ENCODE measurements around the gene DDI2.
"Not testable (repeated sequence)": the region's sequence is repeated elsewhere in the genome, so short reads cannot be mapped to it uniquely, and the experiment has no call there.

Gene DDI2

GRCh38 chr1:15637826-15638225 lies 20.6 kb downstream of the DDI2 start:
- DNase-seq: no peak

- DNase-seq: no peak
These were observed 22.0 kb downstream of the DDI2 start for GRCh38 chr1:15639262-15639661.

- no peak for DNase-seq
These were observed 22.7 kb downstream of the DDI2 start for GRCh38 chr1:15639931-15640330.

DNA sequence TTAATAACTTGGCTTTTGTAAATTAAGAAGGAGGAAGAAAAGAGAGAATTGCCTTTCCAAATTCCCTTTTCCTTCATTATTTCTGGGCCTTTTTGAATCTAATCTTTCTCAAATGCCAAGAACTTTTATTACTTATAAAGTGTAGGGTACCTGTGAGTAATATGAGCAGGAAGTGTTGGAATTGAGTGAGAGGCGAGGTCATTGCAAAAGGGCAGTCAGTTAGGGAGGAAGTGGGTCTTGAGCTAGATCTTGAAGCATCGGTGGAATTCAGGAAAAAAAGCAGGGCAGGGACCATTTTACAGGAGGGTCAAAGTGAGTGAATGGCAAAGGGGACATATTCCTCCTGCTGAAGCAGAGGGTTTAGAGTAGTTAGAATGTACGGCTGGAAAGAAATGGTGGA lies 23.4 kb downstream of the DDI2 start:
- no peak for DNase-seq

DNA sequence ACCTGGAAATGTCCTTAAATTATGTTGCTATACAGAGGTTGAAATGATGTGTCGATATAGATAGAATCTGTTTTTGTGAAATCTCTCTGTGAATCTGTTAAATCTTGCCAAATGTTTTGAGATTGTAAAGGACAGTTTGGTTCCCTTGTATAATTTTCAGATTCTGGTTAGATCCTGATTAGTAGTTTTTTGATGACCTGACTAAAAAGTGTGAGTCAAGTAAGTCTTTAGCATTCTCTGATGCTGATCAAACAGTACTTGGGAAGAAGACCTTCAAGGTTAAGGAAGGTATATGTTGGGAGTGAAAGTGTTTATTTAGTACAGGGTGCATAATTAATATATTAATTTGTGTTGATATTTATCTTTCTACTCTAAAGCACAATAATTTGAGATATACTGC lies 32.7 kb downstream of the DDI2 start:
- no peak for DNase-seq

- DNase-seq: no peak
These were observed 33.2 kb downstream of the DDI2 start for GRCh38 chr1:15650433-15650832.

DNA sequence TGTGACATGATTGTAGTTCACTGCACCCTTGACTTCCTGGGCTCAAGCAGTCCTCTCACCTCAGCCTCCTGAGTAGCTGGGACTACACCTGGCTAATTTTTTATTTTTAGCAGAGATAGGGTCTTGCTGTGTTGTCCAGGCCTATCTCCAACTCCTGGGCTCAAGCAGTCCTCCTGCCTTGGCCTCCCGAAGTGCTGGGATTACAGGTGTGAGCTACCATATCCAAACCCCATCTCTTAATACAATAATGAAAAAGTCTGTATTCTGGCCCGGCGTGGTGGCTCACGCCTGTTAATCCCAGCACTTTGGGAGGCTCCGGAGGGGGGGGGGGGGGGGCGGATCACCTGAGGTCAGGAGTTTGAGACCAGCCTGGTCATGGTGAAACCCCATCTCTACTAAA lies 34.9 kb downstream of the DDI2 start:
- not testable (repeated sequence) for DNase-seq

DNA sequence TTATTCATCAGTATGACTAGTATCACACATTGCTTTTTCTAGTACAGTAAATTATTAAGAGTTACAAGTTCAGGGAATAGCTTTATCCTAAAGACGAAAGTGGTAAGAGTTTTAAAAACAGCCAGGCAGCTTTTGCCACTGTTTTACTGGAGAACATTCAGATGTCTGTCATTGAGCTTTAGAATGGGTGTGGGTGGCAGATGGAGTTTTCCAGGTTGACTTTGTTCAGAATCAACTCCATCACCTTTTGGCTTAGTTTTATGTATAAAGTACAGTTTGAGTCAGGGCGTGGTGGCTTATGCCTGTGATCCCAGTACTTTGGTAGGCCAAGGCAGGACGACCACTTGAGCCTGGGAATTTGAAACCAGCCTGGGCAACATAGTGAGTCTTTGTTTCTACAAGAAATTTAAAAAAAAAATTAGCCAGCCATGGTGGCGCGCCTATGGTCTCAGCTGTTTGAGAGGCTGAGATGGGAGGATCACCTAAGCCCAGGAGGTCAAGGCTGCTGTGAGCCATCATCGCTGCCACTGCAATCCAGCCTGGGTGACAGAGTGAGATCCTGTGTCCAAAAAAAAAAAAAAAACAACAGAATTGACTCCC lies 36.9 kb downstream of the DDI2 start:
- DNase-seq: no peak

GRCh38 chr1:15656464-15656863 lies 39.2 kb downstream of the DDI2 start:
- DNase-seq: no peak

GRCh38 chr1:15657021-15657420 lies 39.8 kb downstream of the DDI2 start:
- DNase-seq: no peak

DNA sequence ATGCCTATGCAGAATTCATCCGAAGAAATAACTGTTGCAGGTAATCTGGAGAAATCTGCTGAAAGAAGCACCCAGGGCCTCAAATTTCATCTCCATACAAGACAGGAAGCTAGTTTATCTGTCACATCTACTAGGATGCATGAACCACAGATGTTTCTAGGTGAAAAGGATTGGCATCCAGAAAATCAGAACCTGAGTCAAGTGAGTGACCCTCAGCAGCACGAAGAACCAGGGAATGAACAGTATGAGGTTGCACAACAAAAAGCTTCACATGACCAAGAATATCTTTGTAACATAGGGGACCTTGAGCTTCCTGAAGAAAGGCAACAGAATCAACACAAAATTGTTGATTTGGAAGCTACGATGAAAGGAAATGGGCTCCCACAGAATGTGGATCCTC lies 42.9 kb downstream of the DDI2 start:
- no peak for DNase-seq

DNA sequence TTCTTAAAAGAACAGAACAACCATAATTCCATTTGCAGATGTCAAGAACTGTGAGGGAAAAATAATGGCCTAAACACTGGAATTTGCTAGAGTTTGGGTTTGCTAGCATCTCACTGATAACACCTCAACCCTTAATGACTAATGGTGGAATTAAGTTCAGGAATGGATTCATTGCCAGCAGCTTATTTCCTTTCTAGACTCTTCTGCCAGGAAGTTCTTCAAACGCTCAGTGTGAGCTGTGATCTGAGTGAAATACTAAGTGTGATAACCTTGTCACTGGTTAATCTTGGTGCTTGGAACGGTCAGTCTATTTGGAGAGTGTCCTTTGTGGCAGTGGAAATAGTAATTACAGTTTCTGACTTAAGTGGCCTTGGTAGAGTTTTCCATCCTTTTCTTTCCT lies 45.2 kb downstream of the DDI2 start:
- DNase-seq: no peak

GRCh38 chr1:15663925-15664324 lies 46.7 kb downstream of the DDI2 start:
- DNase-seq: no peak

DNA sequence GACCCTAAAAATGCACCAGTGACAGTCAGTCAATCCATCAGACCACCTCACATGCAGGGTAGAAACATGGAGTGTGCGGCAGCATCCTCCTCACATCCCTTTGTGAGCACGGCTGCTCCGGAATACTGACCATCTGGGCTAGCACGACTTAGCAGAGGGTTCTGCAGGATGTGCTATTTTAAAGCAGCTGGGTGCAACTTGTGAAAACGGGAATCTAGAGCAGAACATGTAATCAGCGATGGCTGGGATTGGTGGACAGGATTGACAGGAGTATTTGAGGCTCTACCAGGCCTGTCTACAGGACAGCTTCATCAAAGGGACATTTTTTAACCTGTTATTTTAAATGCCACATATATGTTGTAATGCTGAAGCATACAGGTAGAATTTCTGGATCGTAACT lies 50.1 kb downstream of the DDI2 start:
- no peak for DNase-seq

DNA sequence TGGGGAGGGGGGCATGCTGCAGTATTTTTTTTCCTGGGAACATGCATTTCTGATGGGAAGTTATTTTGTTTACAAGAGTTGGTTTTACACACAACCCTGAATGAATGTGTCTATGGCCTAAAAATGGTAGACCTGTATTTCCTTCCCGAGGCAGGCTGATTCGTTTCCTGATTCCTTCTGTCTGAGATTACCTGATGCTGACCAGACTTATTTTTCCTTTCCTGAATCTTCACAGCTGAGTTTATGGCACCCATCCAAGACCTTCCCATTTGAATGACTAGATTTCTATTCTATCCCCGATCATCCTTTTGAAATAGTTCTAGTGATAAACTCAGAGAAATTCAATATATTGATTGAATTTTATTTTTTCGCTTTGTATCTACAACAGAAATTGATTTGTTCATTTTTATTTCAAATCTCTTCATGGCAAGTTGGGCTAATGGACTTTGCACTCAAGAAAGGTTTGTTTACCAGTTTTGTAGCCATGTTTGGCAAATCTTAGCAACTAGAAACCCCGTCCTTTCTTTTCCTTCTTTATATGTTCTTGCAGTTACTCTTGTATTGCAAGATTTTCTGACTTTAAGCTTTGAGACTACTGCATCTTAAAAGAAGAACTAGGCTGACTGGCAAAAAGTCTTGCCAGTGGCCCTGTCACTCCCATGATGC lies 51.0 kb downstream of the DDI2 start:
- DNase-seq: no peak

GRCh38 chr1:15669074-15669473 lies 51.8 kb downstream of the DDI2 start:
- DNase-seq: no peak

- no peak for DNase-seq
These were observed 52.6 kb downstream of the DDI2 start for GRCh38 chr1:15669864-15670263.

- peak; percentile 64 for DNase-seq
These were observed 54.2 kb downstream of the DDI2 start for GRCh38 chr1:15671430-15671829.

DNA sequence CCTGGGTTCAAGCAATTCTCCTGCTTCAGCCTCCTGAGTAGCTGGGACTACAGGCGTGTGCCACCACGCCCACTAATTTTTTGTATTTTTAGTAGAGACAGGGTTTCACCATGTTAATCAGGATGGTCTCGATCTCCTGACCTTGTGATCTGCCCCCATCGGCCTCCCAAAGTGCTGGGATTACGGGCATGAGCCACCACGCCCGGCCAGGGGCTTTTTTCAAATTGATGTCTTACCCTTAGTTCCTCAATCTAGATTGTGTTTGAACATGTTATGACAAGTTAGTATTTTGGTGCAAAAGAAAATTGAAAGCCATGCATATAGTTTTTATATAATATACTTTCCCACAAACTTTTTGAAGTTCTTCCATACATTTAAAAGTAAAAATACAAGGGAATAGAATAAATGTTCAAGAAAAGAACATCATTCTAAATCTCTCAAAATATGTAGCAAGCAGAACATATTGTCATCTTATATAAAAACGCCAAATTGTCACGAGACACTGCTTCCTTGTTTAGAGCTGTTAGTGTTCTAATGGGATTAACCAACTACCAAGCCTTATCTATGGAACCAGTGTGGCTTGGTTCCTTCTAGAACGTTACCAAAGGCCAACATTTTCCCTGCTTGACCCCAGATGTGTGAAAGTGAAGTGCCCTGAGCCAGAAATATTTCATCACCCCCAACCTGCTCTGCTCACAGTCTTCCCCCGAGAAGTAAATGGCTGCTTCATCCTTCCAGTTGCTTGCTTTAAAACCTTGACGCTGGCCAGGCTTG lies 57.3 kb downstream of the DDI2 start:
- DNase-seq: no peak

DNA sequence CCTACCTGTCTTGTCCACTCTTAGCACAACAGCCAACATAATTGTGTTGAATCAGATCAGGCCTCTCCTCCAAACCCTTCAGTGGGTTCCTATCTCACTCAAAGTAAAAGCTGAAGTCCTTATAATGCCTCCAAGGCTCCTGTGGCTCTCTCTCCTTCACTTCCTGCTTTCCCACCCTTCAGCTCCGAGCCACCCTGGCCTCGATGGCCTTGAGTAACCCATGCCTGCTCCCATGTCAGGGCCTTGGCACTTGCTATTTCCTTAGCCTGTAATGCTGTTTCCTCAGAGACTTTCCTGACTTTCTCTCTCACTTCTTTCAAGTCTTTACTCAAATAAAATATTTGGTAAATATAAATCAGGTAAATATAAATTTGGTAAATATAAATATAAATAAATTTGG lies 58.8 kb downstream of the DDI2 start:
- no peak for DNase-seq

DNA sequence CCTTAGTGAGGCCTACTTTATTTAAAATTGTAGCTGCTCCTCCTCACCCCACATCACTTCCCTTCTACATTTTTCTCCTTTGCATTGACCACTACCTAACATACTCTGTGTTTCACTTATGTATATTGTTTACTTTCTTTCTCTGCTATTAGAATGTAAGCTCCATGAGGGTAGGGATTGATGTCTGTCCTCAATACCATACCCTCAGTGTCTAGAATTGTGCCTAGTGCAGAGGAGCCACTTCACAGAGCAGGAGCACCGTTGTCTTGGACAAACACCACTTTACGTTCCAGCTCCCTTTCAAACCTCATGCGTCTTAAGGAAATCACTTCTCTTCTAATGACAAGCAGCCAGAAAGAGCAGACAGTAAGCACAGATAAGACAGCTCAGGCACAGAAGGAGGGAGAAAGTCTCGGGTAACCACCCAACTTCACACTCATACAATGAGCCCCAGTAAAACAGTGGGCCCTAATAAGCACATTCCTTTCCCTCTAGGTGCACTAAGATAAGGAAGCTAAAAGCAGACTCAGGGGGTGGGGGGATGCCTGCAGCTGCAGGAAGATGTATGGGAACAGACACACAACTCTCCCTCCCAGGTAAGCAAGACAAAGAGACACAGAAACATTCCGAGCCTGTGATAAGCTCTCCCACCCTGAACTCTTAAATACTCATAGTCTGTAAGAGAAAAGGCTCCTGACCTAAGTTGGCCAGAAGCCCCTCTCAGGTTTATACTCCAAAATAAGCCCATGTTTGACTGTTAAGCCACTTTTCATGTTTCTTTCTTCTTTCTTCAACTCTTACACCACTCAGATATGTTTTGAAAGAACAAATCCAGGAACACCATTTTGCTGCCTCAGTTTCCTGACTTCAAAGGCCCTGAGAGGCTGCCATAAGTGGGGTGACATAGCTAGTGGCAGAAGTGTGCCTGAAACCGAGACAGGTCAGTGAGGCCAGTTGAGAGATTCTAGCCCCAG lies 59.7 kb downstream of the DDI2 start:
- no peak for DNase-seq

GRCh38 chr1:15678578-15678977 lies 61.3 kb downstream of the DDI2 start:
- DNase-seq: no peak

- no peak for DNase-seq
These were observed 62.9 kb downstream of the DDI2 start for GRCh38 chr1:15680131-15680530.

All from NCI-H146 (cell line).